ENCODE data around the gene SLC25A3.

DNA sequence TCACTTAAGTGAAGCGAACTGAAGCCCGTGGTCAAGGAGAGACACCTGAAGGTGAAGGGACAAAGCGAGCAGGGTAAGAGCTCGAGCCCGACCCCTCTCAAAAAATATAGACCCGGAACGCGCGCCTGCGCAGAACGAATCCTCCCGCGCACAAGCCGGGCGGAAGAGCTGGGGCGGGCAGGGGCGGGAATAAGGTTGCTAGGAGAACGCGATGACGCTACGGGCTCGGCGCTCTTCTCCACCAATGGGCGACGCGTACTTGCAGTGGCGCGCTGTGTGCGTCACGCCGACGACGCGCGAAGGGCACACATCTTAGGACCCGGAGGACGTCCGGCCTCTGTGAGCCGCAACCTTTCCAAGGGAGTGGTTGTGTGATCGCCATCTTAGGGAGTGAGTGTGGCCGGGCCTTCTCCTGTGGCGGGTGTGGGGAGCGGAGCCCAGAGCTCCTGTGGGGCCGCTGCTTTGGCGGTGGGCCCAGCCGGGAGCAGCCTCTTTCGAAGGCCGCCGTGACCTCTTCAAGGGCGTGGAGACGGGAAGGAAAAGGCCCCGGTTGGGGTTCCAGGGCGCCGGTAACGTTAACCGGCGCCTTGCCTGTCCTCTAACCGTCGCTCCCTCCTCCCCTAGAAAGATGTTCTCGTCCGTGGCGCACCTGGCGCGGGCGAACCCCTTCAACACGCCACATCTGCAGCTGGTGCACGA, at the start of gene SLC25A3:
- TF ChIP-seq CTCF (IDR thresholded peaks at IDR 0.05) (no peak), POLR2AphosphoS5 (IDR thresholded peaks at IDR 0.05) (peak; percentile 99)
